HG03139 (cell line): Measurements from ENCODE around the gene TICRR.
"Not testable (repeated sequence)": the region's sequence is repeated elsewhere in the genome, so short reads cannot be mapped to it uniquely, and the experiment has no call there.

Experiments
- ATAC-seq: cut with Tn5 transposase; IDR thresholded peaks from one replicate; pipeline ENCODE4 v1.9.1; 2021; ENCODE audit not compliant: unreplicated experiment

The TICRR gene

GRCh38 chr15:89575146-89575655 is at the start of gene TICRR:
TSS of gene TICRR (plus strand) at chr15:89575469. CDS start at chr15:89575587, 118 bp downstream.
- peak; percentile 92 for ATAC-seq

- no peak for ATAC-seq
These were observed 49.1 kb upstream of the TICRR start for GRCh38 chr15:89526181-89526580.

- ATAC-seq = no peak
These were observed 48.4 kb upstream of the TICRR start for GRCh38 chr15:89526601-89527441.

GRCh38 chr15:89528757-89529352 is 46.4 kb upstream of the TICRR start:
- no peak for ATAC-seq

- no peak for ATAC-seq
These were observed 44.3 kb upstream of the TICRR start for GRCh38 chr15:89530976-89531375.

- ATAC-seq = no peak
These were observed 43.3 kb upstream of the TICRR start for GRCh38 chr15:89531796-89532537.

- ATAC-seq = no peak
These were observed 41.3 kb upstream of the TICRR start for GRCh38 chr15:89533861-89534544.

GRCh38 chr15:89539027-89539426 is 36.2 kb upstream of the TICRR start:
- no peak for ATAC-seq

GRCh38 chr15:89542369-89542768 is 32.9 kb upstream of the TICRR start:
- no peak for ATAC-seq

GRCh38 chr15:89543389-89543788 is 31.9 kb upstream of the TICRR start:
- no peak for ATAC-seq

GRCh38 chr15:89549138-89549537 is 26.1 kb upstream of the TICRR start:
- ATAC-seq = not testable (repeated sequence)

GRCh38 chr15:89550427-89550826 is 24.8 kb upstream of the TICRR start:
- no peak for ATAC-seq

- ATAC-seq = no peak
These were observed 23.7 kb upstream of the TICRR start for GRCh38 chr15:89551550-89551949.

- ATAC-seq = no peak
These were observed 21.6 kb upstream of the TICRR start for GRCh38 chr15:89553632-89554031.

GRCh38 chr15:89554247-89554646 is 21.0 kb upstream of the TICRR start:
- ATAC-seq = no peak

GRCh38 chr15:89555768-89556167 is 19.5 kb upstream of the TICRR start:
- no peak for ATAC-seq

GRCh38 chr15:89556413-89557262 is 18.6 kb upstream of the TICRR start:
- no peak for ATAC-seq

- no peak for ATAC-seq
These were observed 15.5 kb upstream of the TICRR start for GRCh38 chr15:89559769-89560264.

- no peak for ATAC-seq
These were observed 9.1 kb upstream of the TICRR start for GRCh38 chr15:89566181-89566580.
